ENCODE data around the gene PRSS33.
A peak's percentile ranks its signal among the peaks of the same experiment; 100 is the strongest.

PRSS33 gene

DNA sequence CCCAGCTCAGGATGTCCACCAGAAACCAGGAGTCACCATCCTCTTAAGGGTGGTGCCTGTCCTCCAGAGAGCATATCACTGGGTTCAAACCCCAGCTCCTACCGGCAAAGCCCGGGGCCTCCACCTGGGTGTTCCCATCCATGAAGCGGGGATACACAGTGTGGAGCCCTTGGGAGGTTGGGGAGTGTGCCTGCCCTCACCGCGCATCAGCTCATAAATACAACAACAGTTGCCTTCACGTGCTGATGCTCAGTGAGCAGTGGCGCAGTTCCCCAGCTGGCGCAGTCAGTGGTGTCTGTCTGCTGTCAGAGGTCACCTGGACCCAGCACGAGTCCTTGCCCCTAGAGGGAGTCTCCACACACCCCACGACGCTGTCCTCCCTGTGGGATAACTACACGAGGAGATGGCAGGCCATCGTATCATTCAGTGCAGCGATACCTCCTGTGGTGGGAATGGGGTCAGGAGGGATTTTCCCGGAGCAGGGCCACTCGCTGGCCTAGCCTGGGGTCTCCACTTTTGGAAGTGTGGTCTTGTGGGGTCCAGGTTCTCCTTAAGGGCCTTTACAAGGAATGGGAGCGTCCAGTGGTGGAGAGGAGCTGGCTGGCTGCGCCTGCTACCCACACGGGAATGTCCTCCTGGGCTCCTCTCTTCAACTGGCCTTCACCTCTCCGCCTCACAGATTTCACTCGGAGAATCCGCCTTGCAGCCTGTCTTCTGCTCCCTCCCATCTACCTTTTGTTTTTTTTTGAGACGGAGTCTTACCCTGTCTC lies 8.0 kb downstream of the PRSS33 start:
- H3K9me3 Mint-ChIP-seq: no peaks in the 10 kb centered on the region
- peak overlapping the region; percentile 95 for H3K4me3 Mint-ChIP-seq
- peaks cover 37% of the 10 kb centered on the region for H3K36me3 Mint-ChIP-seq (ENCODE audit: low read depth)
- DNase-seq: no peak
- H3K27ac Mint-ChIP-seq: peak overlapping the region; percentile 98
- H3K27me3 Mint-ChIP-seq: no peaks in the 10 kb centered on the region
- H3K4me1 Mint-ChIP-seq (ENCODE audit: low read depth): peaks cover 37% of the 10 kb centered on the region

DNA sequence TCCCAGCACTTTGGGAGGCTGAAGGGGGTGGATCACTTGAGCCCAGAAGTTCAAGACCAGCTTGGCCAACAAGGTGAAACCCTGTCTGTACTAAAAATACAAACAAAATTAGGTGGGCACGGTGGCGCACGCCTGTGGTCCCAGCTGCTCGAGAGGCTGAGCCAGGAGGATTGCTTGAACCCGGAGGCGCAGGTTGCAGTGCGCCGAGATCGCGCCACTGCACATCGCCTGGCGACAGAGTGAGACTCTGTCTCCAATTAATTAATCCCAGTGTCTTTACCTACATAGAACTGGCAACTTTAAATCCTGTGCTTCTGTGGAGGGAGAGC lies 8.8 kb downstream of the PRSS33 start:
- peaks cover 40% of the 10 kb centered on the region for H3K4me1 Mint-ChIP-seq (ENCODE audit: low read depth)
- peaks cover 44% of the 10 kb centered on the region for H3K36me3 Mint-ChIP-seq (ENCODE audit: low read depth)
- peak overlapping the region; percentile 98 for H3K27ac Mint-ChIP-seq
- no peaks in the 10 kb centered on the region for H3K9me3 Mint-ChIP-seq
- H3K4me3 Mint-ChIP-seq: peak overlapping the region; percentile 95
- no peaks in the 10 kb centered on the region for H3K27me3 Mint-ChIP-seq
- no peak for DNase-seq

DNA sequence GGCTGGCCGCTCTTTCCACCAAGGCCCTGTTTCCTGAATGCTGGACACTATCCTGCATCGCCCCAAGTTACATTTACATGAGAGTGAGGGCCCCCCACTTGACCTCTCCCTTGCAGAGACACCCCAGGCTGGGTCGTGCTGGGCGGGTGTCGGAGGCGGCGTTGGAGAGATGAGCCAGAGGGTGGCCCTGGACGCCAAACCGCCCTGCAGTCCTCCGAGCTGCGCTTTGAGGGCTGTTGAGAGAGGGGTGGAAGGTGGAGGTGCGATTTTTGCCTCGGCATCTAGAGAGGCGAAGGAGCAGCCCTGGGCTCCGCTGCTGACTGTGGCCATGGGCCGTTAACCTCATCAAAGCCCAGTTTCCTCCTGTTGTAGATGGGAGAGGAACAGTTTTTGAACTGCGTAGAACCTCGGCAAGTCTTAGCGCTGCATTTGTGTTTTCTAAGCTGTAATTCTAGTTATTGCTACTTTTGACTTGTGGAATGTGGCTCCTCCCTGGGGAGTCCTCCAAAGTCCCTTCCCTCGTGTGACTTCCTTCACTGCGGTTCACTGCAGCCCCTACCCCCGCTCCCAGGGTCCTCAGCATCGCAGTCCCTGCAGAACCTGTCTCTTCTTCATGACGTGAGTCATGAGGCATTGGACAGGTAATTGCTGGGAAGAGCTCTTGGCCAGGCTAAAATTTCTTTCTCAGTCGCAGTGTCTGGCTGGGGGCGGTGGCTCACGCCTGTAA lies 9.3 kb downstream of the PRSS33 start:
- H3K9me3 Mint-ChIP-seq: no peaks in the 10 kb centered on the region
- H3K4me3 Mint-ChIP-seq: peak overlapping the region; percentile 95
- peak overlapping the region; percentile 98 for H3K27ac Mint-ChIP-seq
- no peaks in the 10 kb centered on the region for H3K27me3 Mint-ChIP-seq
- DNase-seq: no peak
- H3K36me3 Mint-ChIP-seq (ENCODE audit: low read depth): peaks cover 50% of the 10 kb centered on the region
- H3K4me1 Mint-ChIP-seq (ENCODE audit: low read depth): peaks cover 44% of the 10 kb centered on the region

DNA sequence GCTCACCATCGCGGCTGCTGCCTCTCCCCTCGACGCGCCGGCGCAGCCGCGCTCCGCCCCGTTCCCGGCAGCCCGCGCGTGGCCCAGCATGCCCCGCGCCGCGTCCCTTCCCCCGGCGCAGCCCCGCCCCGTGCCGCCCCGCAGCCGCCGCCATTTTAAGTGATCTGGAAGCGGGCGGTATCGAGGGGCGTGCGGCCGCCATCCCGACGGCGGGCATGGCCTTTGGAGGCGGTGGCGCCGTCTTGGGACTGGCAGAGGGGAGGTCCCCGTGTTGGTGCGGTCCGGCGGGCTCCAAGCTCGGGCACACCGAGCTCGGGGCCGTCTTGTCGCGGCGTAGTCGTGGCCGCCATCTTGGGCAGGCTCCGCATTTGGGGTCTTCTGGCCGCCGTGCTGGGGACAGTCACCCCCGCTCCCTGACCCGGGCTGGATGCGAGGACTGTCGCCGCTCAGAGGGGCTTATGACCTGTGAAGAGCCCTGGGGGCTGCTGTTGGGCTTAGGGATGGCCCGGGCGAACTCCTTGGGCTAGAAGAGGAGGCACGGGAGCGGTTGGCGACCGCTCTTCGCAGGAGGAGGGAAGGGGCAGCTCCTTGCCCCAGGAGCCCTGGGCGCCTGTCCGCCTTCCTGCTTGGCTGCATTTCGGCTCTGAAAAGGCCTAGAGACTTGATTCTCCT lies 10.0 kb downstream of the PRSS33 start, which contains the start of gene ELOB:
Gene ELOB, minus strand, starts transcription at position 50 of the 672 bp plus-strand sequence. Its CDS starts 41 bp downstream, at position 9.
- peaks cover 50% of the 10 kb centered on the region for H3K4me1 Mint-ChIP-seq (ENCODE audit: low read depth)
- H3K27ac Mint-ChIP-seq: peak within 1 kb of the TSS; percentile 98
- no peaks in the 10 kb centered on the region for H3K27me3 Mint-ChIP-seq
- H3K36me3 Mint-ChIP-seq (ENCODE audit: low read depth): peaks cover 56% of the 10 kb centered on the region
- no peaks in the 10 kb centered on the region for H3K9me3 Mint-ChIP-seq
- peak within 1 kb of the TSS; percentile 95 for H3K4me3 Mint-ChIP-seq
- peak; percentile 93 for DNase-seq

DNA sequence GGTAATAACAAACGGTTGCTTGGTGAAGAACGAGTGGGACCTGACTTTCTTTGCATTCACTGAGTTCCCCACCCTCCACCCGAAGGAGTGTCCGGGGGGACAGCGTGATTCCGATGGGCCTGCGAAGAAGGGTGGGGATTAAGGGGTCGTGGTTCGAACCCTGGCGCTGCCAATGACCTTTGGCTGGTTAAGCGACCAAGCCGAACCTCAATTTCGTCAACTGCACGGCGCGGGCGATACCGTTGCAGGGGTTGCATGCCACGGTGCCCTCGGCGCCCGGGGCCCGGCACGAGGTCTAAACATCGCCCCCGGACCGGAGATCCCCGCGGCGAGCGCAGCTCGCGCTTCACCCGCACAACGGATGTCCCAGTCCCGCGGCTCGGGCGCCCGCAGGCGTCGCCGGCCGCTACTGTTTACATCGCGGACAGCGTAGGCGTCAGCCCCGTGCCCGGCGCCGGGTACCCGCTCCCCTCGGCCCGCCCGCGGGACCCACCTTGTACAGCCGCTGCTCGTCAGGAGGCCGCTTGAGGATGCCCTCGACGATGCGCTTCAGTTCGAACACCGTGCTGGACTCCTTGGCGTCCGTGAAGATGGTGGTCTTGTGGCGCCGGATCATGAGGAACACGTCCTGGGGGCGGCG lies 10.7 kb downstream of the PRSS33 start:
- H3K27me3 Mint-ChIP-seq: no peaks in the 10 kb centered on the region
- H3K36me3 Mint-ChIP-seq (ENCODE audit: low read depth): peaks cover 63% of the 10 kb centered on the region
- H3K9me3 Mint-ChIP-seq: no peaks in the 10 kb centered on the region
- DNase-seq: no peak
- H3K4me1 Mint-ChIP-seq (ENCODE audit: low read depth): peaks cover 51% of the 10 kb centered on the region
- H3K4me3 Mint-ChIP-seq: peak overlapping the region; percentile 95
- H3K27ac Mint-ChIP-seq: peak overlapping the region; percentile 90

DNA sequence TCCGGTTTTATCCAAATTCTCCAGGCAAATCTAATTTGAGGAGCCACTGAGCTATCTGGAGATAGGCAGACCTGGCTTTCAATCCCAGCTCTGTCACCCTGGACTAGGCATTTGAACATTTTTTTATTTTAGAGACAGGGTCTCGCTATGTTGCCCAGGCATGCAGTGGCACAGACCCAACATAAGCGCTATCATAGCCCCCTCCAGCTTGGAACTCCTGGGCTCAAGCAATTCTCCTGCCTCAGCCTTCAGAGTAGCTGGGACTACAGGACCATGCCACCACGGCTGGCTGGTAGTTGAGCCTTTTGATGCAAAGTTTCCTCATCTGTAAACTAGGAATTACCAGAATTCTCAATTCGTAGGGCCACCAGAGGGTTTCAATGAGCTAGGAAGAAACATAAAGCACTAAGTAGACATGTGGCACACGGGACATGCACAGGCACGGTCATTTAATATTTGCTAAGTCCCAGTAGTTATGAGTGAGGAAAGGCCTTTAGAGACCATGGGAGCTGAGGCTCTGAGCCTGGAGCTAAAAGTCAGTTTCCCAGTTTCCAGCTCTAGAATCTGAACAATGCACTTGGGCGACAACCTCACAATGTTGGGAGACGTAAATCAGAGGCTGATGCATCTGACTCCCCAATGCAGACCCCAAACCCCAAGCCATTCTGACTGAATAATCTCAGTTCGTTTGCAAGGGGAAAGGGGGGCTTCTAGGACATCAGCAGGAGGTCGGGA lies 11.4 kb downstream of the PRSS33 start:
- Mint-ChIP-seq H3K27ac (peak overlapping the region; percentile 90), H3K36me3 (ENCODE audit: low read depth) (peaks cover 70% of the 10 kb centered on the region), H3K4me3 (peak overlapping the region; percentile 95), H3K4me1 (ENCODE audit: low read depth) (peaks cover 51% of the 10 kb centered on the region), H3K9me3 (no peaks in the 10 kb centered on the region), H3K27me3 (no peaks in the 10 kb centered on the region)
- DNase-seq: no peak

DNA sequence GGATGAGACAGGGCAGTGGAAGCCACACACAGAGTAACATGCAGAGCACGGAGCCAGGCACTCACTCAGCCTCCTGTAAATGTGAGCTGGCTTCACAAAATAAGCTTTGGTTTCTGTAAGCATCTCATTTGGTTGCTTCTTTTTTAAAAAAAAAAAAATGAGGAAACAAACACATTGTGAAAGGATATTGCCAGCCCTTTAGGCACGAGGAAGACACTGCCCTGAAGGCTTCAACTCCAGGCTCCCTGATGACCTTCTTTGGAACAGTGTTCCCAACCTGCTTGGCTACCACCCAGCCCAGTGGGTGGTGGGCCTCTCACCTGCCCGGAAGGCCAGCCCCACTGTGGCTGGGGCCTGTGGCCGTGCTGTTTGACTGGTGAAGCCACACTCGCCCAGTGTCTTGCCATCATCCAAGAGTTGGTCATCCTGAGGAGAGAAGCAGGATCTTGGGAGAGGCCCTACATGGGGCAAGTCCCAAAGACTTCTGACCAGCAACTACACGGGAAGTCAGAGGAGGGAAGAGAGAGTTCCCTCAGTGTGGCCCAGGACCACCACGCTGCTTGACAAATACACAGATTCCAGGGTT lies 12.1 kb downstream of the PRSS33 start:
- DNase-seq: no peak
- peak overlapping the region; percentile 95 for H3K4me3 Mint-ChIP-seq
- H3K27me3 Mint-ChIP-seq: no peaks in the 10 kb centered on the region
- H3K27ac Mint-ChIP-seq: peak overlapping the region; percentile 90
- peaks cover 77% of the 10 kb centered on the region for H3K36me3 Mint-ChIP-seq (ENCODE audit: low read depth)
- no peaks in the 10 kb centered on the region for H3K9me3 Mint-ChIP-seq
- H3K4me1 Mint-ChIP-seq (ENCODE audit: low read depth): peaks cover 51% of the 10 kb centered on the region

DNA sequence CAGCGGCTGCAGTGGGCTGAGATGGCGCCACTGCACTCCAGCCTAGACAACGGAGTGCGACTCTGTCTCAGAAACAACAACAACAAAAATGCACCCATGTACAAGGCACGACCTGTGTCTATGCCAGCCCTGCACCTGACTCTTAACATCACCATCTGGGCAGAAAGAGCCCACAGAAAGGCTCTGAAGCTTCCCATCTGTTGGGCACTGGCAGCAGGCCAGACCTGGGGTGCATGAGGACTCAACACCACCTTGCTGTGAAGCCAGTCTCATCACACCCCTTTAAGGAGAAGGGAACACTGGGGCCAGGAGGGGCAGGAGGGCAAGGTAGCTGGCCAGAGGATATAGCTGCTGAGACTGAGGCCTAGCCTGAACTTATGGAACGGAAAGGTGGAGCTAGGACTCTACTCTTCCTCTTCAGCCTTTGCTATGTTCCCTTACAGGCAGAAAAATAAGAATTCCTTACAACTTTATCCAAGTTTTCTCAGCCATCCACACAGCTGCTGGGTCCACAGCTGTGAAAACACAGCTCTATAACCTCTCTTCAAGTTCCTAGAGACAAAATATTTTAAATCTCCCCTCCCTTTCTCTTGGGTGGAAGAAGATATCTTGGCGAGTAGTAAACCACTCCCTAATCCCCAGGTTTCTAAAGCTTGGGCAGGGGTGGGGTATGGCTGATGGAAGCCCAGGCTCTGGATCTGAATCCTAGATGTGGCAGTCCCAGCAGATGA lies 13.0 kb downstream of the PRSS33 start:
- Mint-ChIP-seq H3K4me3 (no peak overlapping the region), H3K27me3 (no peaks in the 10 kb centered on the region), H3K27ac (peak overlapping the region; percentile 78), H3K9me3 (no peaks in the 10 kb centered on the region), H3K4me1 (ENCODE audit: low read depth) (peaks cover 52% of the 10 kb centered on the region), H3K36me3 (ENCODE audit: low read depth) (peaks cover 86% of the 10 kb centered on the region)
- no peak for DNase-seq

DNA sequence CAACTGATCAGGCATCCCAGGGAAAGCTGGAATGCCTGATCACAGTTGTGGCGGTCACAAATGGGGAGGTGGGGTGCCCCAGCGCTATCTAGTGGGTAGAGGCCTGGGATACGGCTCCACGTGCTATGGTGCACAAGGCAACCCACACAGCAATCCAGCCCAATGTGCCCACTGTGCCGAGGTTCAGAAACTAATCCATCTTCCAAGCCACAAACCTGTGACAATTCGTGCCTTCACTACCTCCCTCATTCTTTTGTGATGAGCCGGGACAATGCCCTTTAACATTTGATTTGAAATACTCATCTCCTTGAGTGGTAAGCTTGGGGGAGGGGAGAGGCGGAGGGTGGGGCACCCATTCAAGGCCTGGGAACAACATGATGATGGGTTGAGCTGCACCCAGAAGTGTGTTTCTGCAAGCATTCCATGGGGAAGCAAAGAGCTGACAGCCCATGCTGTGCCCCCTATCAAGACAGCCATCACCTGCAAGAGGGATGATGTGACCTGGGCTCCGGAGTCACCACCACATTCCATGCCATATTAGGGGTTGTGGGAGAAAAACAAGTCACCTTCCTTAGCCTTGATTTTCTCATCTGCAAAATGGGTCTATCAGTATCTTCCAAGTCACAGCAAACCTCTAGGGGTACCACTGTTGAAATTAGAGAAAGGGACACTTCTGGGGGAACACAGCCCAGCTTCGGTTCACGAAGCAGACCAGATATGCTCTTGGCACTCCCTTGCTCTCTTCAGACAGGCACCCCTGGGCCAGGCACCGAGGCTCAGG lies 14.0 kb downstream of the PRSS33 start:
- Mint-ChIP-seq H3K27me3 (no peaks in the 10 kb centered on the region), H3K9me3 (no peaks in the 10 kb centered on the region), H3K27ac (peak overlapping the region; percentile 78), H3K4me3 (no peak overlapping the region), H3K4me1 (ENCODE audit: low read depth) (peaks cover 47% of the 10 kb centered on the region), H3K36me3 (ENCODE audit: low read depth) (peaks cover 92% of the 10 kb centered on the region)
- DNase-seq: no peak

DNA sequence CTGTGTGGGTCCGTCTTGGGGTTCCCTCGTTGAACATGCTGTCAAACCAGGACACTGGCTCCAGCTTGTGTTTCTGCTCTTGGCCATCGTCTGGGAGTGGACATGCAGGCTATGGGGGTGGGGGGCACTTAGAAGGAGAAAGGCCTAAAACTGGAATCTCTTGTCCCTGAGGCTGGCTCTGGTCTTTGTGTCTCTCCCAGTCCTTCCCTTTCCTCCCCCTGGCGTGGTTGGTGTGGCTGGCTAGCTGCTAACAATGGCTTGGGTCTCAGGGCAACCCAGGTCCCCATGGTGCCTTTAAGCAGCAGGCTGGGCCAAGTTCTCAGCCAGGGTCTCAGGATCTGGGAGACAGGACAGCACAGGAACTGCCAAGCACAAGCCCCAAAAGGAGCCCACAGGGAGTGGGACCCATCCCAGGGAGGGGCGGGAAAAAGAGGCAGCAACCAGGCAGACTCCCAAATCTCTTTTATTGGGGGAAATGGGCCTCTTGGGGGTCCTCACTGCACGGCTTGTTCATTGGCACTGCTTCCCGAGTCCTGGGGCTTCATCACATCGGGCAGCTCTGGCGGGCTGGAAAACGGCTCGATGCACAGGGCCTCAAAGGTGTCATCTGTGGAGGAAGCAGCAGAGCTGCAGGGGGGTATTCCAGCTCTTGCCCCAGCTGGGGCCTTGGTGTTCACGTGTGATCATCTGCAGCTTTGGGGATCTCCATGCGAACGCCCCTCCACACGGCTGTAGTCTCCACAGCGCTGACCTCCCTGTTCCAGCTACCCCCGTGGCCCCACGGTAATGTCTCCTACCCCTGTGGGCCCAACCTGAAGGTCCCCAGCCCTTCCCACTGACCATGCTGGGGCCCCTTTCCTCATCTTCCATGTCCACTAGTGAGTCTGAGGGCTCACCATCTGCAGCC lies 15.6 kb downstream of the PRSS33 start:
- peaks cover 96% of the 10 kb centered on the region for H3K36me3 Mint-ChIP-seq (ENCODE audit: low read depth)

DNA sequence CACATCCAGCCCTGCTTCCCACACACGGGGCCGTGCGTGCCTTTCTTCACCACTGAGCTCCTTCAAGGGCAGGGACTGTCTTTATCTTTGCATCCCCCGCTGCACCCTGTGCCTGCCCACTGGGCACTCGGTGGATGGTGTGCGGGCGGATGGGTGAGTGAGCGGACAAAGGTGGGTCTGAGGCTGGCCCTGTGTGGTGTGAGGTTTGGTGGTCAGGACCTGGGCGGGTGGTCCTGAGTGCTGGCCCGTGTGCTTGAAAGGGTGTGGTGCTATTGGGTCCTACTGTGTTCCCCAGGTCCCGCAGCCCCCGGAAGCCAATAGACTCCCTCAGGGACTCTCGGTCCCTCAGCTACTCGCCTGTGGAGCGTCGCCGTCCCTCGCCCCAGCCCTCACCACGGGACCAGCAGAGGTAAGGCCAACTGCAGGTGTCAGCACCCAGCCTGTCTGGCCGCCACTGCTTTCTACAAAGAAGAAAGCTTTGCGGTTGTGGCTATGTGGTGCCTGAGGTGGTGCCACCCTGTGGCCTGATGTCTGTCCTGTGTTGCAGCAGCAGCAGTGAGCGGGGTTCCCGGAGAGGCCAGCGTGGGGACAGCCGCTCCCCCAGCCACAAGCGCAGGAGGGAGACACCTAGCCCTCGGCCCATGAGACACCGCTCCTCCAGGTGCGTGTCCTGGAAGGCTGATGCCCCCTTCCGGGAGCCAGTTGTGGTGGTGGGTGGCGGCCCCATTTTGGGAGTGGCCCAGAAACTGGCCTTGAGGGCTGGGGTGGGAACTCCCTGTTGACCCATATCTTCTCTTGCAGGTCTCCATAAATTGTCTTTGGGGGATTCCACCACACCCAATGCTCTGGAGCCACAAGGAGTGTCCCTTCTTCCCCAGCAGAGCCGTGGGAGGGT lies 17.1 kb downstream of the PRSS33 start:
- Mint-ChIP-seq H3K4me3 (no peak overlapping the region), H3K27me3 (no peaks in the 10 kb centered on the region), H3K9me3 (no peaks in the 10 kb centered on the region), H3K27ac (peak overlapping the region; percentile 78), H3K4me1 (ENCODE audit: low read depth) (peaks cover 41% of the 10 kb centered on the region), H3K36me3 (ENCODE audit: low read depth) (peaks cover 99% of the 10 kb centered on the region)
- no peak for DNase-seq

More for the DNA sequence above, 15.6 kb downstream of the PRSS33 start:
- Mint-ChIP-seq H3K9me3 (no peaks in the 10 kb centered on the region), H3K27me3 (no peaks in the 10 kb centered on the region), H3K4me3 (no peak overlapping the region), H3K4me1 (ENCODE audit: low read depth) (peaks cover 46% of the 10 kb centered on the region), H3K27ac (peak overlapping the region; percentile 62)
- no peak for DNase-seq
